ENCODE data around the gene TMCO4.
"Not testable (repeated sequence)": the region's sequence is repeated elsewhere in the genome, so short reads cannot be mapped to it uniquely, and the experiment has no call there.

Gene TMCO4

DNA sequence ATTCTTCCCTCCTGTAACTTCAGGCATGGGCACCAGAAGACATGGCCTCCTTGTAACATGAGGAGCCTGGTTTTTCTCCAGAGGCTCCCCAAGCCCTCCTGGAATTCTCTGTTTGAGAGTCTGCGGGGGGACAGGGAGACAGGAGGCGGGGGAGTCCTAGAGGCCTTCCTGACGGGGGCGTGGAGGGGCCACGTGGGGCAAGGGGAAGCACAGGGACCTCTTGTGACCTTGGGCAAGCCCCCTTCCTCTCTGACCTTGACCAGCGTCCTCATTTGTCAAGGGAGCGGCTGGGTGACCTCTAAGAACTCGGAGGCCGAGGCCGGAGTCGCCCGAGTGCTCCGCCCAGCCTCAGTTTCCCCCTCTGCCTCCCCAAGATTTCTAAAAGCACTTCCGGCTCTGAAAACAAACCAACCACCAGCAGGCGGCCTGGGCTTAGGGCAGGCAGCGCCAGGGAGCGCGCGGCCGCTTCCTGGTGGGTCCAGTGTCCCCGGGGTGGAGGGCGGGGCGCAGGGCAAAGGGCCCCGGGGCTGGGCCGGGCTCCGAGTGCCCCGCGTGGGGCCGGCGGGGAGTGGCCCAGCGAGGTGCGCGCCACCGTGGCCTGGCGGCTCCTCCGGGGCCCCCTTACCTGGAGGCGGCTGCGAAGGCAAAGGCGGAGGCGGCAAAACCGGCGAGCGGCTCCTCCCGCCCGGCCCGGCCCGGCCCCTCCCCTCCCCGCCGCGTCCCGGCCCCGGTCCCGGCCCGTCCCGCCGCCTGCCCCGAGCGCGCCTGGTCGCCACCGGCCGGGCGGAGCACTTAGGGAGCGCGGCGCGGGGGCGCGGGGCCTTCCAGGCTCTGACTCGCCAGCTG is at the start of gene TMCO4:
TMCO4 (minus strand) TSS at position 687 of the 846 bp plus-strand sequence. CDS start 19,158 bp downstream, outside the sequence.
- DNase-seq: peak; percentile 58

DNA sequence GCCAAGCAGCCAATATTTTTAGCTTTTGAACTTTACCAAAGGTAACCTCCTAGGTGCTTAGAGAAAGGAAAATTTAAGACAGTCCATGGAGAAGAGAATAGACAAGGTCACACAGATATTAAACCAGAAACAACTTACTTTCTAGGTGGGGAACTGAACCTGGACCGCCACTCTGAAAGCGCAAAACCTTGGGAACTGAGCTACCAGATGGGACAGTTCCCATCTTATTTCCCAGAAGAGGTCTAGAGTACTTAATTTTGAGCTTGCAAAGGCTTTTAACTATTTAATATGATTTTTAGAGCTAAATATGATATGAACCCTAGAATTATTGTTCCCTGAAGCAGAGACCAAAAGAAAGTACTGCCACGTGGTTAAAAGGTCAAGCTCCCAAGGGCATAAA is 49.6 kb upstream of the TMCO4 start:
- not testable (repeated sequence) for DNase-seq

DNA sequence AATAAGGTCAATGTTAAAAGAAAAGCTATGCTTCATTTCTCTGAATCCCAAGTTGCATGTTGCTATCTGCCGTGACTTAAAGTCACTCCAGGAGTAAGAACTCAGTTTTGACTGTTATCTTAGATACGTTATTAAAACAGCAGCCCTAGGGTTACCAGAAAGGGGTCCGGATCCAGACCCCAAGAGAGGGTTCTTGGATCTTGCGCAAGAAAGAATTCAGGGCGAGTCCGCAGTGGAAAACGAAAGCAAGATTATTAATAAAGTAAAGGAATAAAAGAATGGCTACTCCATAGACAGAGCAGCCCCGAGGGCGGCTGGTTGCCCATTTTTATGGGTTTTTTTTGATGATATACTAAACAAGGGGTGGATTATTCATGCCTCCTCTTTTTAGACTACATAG is 47.6 kb upstream of the TMCO4 start:
- DNase-seq: not testable (repeated sequence)

DNA sequence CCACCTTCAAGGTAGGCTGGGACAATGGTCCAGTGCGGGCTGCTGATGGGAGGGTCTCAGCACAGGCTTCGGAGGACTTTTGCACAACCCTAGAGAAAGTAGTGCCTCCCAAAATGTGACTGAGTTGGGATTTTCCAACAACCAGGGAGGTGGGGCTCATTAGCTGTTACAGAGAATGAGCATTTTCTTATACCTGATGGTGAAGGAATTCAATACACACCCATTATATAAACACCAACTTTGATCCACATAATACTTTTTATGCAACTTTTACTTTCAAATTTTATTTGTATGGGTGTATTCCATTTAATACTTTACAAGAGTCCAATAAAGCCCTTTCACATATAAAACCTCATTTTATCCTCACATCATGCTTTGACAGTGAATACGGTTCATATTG is 46.6 kb upstream of the TMCO4 start:
- DNase-seq: no peak

GRCh38 chr1:19845555-19845954 is 45.8 kb upstream of the TMCO4 start:
- no peak for DNase-seq

- no peak for DNase-seq
Measured at GRCh38 chr1:19844731-19845495, 45.2 kb upstream of the TMCO4 start.

GRCh38 chr1:19840228-19840627 is 40.5 kb upstream of the TMCO4 start:
- DNase-seq: no peak

DNA sequence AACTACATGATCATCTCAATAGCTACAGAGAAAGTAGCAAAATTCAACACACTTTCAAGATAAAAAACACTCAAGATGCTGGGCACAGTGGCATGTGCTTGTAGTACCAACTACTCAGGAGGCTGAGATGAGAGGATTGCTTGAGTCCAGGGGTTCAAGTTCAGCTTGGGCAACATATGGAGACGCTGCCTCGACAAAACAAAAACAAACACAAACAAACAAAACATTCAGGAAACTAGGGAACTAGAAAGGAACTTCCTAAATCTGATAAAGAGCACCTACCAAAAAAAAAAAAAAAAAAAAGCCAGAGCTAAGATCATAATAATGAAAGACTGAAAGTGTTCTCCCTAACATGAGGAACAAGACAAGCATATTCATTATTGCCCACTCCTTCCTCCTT is 38.1 kb upstream of the TMCO4 start:
- DNase-seq: no peak

DNA sequence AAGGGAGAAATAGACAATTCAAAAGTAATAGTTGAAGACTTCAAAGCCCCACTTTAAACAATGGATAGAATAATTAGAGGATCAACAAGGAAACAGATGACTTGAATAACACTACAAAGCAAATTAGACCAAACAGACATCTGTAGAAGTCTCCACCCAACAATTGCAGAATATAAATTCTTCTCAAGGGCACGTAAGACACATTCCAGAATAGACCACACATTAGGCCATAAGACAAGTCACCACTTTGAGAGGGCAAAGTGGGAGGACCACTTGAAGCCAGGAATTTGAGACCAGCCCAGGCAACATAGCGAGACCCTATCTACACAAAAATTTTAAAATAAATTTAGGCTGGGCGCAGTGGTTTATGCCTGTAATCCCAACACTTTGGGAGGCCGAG is 35.9 kb upstream of the TMCO4 start:
- no peak for DNase-seq

- DNase-seq: no peak
Measured at GRCh38 chr1:19831441-19831840, 31.7 kb upstream of the TMCO4 start.

DNA sequence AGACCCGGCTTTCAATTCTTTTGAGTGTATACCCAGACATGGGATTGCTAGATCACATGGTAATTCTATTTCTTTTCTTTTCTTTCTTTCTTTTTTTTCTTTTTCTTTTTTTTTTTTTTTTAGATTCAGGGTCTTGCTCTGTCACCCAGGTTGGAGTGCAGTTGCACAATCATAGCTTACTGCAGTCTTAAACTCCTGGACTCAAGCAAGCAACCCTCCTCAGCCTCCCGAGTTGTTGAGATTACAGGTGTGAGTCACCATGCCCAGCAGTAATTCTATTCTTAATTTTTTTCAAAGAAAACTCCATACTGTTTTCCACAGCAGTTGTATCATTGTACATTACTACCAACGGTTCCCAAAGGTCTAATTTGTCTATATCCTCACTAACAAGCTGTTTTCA is 28.8 kb upstream of the TMCO4 start:
- no peak for DNase-seq

DNA sequence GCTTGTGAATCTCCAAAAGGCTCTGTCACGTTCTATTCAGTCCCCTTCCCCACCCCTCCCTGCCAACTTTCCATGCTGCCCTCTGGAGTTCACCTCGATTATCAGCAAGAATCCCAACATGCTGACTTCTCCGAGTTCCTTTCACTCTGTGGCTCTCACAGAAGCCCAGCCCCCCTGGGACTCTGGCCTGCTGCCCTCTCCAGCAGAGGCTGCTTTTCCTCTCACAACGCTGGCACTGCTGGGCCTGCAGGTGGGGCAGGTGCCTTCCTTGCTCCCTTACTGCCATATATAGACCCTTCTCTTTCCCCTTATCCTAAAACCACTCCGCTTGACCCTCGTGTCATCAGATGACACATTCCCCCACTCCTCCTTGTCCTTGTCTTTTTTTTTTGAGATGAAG is 25.6 kb upstream of the TMCO4 start:
- DNase-seq: no peak

DNA sequence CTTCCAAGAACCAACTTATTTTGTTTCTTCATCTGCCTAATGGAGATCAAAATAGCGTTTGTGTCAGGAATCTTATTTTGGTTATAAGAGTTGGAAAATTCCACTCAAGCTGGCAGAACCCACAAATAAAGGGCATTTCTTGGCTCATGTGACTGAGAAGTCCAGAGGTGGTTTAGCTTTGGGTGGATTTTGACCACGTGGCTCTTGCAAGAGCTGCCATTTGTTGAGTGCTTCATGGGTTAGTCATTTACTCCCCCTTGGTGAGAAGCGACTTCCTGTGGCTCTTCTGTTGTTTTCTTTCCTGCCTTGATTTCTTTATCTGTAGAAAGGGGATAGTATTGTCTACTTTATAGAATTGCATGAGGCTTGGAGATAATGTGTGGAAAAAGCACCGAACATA is 24.8 kb upstream of the TMCO4 start:
- DNase-seq: no peak

GRCh38 chr1:19824036-19824435 is 24.3 kb upstream of the TMCO4 start:
- DNase-seq: no peak

DNA sequence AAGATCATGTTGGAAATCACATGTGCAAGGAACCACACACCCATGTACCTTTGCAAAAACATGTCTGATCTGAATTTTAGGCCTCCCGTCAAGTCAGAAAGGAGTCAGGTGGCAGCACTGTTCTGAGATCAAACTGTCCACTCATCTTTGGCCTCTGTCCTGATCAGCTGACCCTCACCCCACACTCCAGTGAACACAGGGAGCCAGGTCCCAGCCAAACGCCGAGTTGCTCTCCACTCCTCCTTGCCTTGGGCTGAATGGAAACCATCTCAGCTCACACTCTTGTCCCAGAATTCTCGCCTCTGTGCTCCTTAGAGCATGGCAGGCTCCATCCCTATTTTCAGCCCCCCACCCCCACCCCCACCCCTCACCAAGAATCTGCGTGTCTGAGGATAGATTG is 20.0 kb upstream of the TMCO4 start:
- no peak for DNase-seq

GRCh38 chr1:19818324-19818723 is 18.6 kb upstream of the TMCO4 start:
- no peak for DNase-seq

DNA sequence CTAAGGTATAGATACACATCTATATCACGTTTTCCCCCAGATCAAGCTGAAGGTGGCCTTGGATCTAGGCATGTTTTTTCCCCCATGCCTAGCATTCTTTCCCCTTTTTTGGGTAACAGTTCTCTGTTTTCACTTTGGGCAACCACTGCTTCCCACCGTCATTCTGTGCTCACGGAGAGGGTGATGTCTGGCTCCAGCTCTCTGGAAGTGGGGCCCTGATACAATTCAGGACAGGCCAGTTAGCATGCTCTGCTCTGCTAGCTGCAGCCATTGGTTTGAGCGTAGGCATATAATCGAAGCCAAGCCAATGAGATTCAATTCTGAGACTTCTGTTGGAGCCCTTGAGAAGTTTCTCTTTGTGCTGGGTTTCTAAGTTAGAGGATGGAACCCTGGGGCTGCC is 17.4 kb upstream of the TMCO4 start:
- DNase-seq: no peak

DNA sequence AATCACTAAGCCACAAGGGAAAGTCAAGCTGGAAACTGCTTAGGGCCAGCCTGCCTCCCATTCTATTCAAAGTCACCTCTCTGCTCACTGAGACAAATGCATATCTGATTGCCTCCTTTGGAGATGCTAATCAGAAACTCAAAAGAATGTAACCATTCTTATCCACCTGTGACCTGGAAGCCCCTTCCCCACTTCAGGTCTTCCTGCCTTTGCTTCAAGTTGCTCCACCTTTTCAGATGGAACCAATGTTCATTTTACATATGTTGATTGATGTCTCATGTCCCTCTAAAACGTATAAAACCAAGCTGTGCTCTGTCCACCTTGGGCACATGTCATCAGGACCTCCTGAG is 17.0 kb upstream of the TMCO4 start:
- DNase-seq: not testable (repeated sequence)

GRCh38 chr1:19815801-19816736 is 16.4 kb upstream of the TMCO4 start:
- DNase-seq: no peak

DNA sequence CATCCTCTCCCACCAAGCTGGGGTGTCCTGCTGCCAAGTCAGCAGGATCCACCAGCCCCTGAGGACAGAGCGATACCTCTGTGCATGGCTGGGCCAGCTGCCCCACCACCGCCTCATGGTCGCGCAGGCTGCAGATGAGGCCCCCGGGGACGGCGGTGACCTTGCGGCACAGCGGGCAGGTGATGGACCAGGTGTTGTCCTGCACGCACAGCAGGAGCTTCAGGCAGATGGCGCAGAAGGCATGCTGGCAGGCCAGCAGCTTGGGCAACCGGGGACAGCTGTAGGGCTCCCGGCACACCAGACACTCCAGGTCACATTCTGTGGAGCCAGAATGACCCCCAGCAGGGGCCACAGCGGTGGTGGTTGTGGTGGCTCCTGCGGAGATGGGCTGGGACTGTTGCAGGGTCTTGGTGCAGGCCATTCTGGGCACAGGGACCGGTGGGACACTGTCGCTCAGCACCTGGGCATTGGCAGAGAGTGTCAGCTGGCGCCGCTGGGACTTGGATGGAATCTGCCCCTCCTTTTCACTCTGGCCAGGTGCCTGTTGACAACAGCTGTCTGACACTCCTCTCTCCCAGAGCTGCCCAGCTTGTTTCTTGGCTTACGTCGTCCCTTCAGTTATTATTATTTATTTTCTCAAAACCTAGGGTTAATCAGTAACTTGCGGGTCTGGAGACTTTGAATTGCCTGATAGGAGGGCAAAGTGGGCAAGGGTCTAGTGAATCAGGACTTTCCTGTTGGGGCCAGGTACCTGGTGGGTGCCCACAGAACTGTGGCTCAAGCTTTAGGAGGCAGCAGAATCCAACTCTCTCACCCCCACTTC is 15.2 kb upstream of the TMCO4 start, which contains the start of gene RNF186:
RNF186 (minus strand) TSS at position 603 of the 823 bp plus-strand sequence; CDS start at position 421, 182 bp downstream.
- DNase-seq: no peak

- DNase-seq: no peak
Measured at GRCh38 chr1:19814244-19814661, 14.5 kb upstream of the TMCO4 start.

DNA sequence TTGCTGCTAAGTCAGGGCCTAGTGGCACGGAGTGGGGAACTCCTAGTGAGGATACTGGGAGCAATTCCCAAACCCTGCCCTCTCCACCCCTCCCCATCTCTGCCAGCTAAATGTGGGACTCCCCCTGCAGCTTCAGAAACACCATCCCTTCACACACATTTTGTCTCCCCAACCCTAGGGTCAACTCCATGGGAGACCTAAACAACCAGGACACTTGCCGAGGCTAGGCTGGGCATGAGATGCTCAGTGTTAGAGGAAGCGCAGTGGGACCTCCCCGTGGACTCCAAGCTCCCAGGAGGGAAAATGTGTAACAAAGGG is 13.9 kb upstream of the TMCO4 start:
- no peak for DNase-seq
